AG04450 (cell line): ENCODE results near the gene HMGXB3. TPM values are rescaled to one million over a fixed set of nuclear protein-coding genes. Genes with fewer than 3 reads are reported as not detected.

Experiments used
- CTCF ChIA-PET: fragments of 300-600, 350-600 bp; formaldehyde crosslinking; extraction: SDS; loops from one replicate; lab custom pipeline; 2022; ENCODE audit warnings: antibody characterized with exemption, inconsistent platforms; lab: Charles Lee
- POLR2A ChIA-PET: fragments of 350-600 bp; formaldehyde crosslinking; extraction: SDS; loops from one replicate; lab custom pipeline; 2021; ENCODE audit warnings: antibody characterized with exemption, inconsistent platforms; lab: Yijun Ruan, JAX
- DNase-seq: peaks from one replicate; pipeline ENCODE4 v3.0.0-alpha.2; 2011; ENCODE audit warnings: low read depth, low spot score
- H3K27ac ChIP-seq: one replicate; pipeline ENCODE4 v1.5.1; 2012; ENCODE audit warnings: low read depth, low read length, control low read depth
- H3K27me3 ChIP-seq: one replicate; pipeline ENCODE4 v1.6.0; 2012; ENCODE audit warnings: low read length; ENCODE audit not compliant: control insufficient read depth, insufficient read depth
- H3K4me3 ChIP-seq: 2 replicates; pipeline ENCODE4 v1.5.1; 2011; ENCODE audit warnings: mild to moderate bottlenecking, low read depth, low read length, control low read depth
- H3K9me3 ChIP-seq: 2 replicates; pipeline ENCODE4 v1.5.1; 2012; ENCODE audit warnings: low read length; ENCODE audit not compliant: control insufficient read depth, insufficient read depth
- polyA plus RNA-seq: library from polyadenylated mRNA; depleted of rRNA; stranded (reverse); fragments of >200 nt; gene quantifications from 2 replicates; pipeline ENCODE4 v1.2.3, GENCODE V29; 2011
- TF ChIP-seq, protein P1 (sequence below): IDR thresholded peaks from 2 replicates; pipeline ENCODE4 v1.5.1; 2011; ENCODE audit warnings: low read depth, low read length, control low read depth, inconsistent platforms

Gene HMGXB3
- polyA plus RNA-seq, 1 experiment: 37.0 TPM

GRCh38 chr5:149966946-149967345 lies 33.6 kb upstream of the HMGXB3 start:
- TF ChIP-seq, protein P1, sequence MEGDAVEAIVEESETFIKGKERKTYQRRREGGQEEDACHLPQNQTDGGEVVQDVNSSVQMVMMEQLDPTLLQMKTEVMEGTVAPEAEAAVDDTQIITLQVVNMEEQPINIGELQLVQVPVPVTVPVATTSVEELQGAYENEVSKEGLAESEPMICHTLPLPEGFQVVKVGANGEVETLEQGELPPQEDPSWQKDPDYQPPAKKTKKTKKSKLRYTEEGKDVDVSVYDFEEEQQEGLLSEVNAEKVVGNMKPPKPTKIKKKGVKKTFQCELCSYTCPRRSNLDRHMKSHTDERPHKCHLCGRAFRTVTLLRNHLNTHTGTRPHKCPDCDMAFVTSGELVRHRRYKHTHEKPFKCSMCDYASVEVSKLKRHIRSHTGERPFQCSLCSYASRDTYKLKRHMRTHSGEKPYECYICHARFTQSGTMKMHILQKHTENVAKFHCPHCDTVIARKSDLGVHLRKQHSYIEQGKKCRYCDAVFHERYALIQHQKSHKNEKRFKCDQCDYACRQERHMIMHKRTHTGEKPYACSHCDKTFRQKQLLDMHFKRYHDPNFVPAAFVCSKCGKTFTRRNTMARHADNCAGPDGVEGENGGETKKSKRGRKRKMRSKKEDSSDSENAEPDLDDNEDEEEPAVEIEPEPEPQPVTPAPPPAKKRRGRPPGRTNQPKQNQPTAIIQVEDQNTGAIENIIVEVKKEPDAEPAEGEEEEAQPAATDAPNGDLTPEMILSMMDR: no peak
- no peaks in the 10 kb centered on the region for H3K9me3 ChIP-seq
- no peak overlapping the region for H3K27ac ChIP-seq
- DNase-seq: no peak
- POLR2A ChIA-PET: no interaction called here
- H3K27me3 ChIP-seq: no peaks in the 10 kb centered on the region
- no peak overlapping the region for H3K4me3 ChIP-seq
- CTCF ChIA-PET: interaction anchor here (0.6 to 11.5 kb wide), 7 partner anchors 21 to 133 kb away, joined by 3 to 131 read pairs (median 4); no protein-coding TSS in a partner anchor

DNA sequence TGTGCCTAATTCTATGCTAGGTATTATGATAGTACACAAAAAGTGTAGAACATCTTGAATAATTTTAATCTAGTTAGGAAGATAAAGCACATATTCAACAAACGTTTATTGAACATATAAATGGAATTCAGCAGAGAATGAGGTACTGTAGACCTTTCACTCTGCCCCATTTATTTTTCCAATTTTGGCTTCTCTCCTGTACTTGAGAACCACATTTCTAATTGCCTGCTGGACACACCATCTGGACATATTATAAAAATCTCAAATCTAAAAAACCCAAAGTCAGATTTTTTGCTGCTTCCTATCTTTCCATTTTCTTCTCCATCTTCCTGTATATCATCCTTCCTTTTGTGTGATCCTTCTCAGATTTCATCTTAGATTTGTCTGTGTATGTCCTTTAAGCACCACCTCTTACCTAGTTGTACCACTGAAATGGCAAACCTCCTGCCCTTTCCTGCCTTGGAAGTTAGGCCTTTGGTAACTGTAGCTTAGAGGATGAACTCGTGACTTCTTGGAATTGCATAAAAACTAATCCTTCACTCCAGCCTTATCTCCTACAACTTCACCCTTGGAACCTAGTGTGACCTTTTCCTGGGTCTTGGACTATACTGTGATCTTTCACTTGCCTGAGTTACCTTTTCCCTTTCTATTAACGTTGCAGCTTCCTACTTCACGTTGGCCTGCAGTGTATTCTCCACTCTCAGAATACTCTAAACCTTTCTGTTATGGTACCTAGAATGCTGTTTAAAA lies 31.2 kb upstream of the HMGXB3 start:
- no peak overlapping the region for H3K27ac ChIP-seq
- ChIA-PET POLR2A (no interaction called here), CTCF (interaction anchor here (11.5 kb wide), 1 partner anchor 118 kb away, joined by 131 read pairs; no protein-coding TSS in a partner anchor)
- no peak for DNase-seq
- H3K4me3 ChIP-seq: no peak overlapping the region
- TF ChIP-seq, protein P1: no peak
- H3K27me3 ChIP-seq: no peaks in the 10 kb centered on the region
- no peaks in the 10 kb centered on the region for H3K9me3 ChIP-seq

GRCh38 chr5:149975409-149975808 lies 25.1 kb upstream of the HMGXB3 start:
- no peak overlapping the region for H3K27ac ChIP-seq
- ChIA-PET CTCF (interaction anchor here (0.6 to 3.3 kb wide), 5 partner anchors 13 to 229 kb away, joined by 3 to 16 read pairs (median 4); no protein-coding TSS in a partner anchor), POLR2A (interaction anchor here (1.1 kb wide), 1 partner anchor 13 kb away, joined by 12 read pairs; no protein-coding TSS in a partner anchor)
- H3K4me3 ChIP-seq: no peak overlapping the region
- H3K27me3 ChIP-seq: no peaks in the 10 kb centered on the region
- no peak for DNase-seq
- TF ChIP-seq, protein P1: no peak
- H3K9me3 ChIP-seq: no peaks in the 10 kb centered on the region

GRCh38 chr5:149979896-149980295 lies 20.6 kb upstream of the HMGXB3 start:
- DNase-seq: no peak
- ChIA-PET CTCF (interaction anchor here (1.4 to 5.6 kb wide), 4 partner anchors 11 to 145 kb away, joined by 4 to 25 read pairs (median 20); no protein-coding TSS in a partner anchor), POLR2A (no interaction called here)
- no peaks in the 10 kb centered on the region for H3K9me3 ChIP-seq
- no peaks in the 10 kb centered on the region for H3K27me3 ChIP-seq
- no peak overlapping the region for H3K27ac ChIP-seq
- no peak overlapping the region for H3K4me3 ChIP-seq
- TF ChIP-seq, protein P1: no peak

DNA sequence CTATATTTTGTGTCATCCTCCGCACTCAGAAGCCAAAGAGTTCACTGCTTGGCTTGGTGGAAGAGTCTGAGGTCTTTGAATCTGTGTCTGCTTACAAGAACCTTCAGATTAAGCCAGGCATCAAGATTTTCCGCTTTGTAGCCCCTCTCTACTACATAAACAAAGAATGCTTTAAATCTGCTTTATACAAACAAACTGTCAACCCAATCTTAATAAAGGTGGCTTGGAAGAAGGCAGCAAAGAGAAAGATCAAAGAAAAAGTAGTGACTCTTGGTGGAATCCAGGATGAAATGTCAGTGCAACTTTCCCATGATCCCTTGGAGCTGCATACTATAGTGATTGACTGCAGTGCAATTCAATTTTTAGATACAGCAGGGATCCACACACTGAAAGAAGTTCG lies 19.3 kb upstream of the HMGXB3 start:
- ChIA-PET POLR2A (no interaction called here), CTCF (interaction anchor here (1.4 to 5.6 kb wide), 6 partner anchors 10 to 150 kb away, joined by 4 to 25 read pairs (median 16); no protein-coding TSS in a partner anchor)
- no peak for DNase-seq
- Histone ChIP-seq H3K4me3 (no peak overlapping the region), H3K9me3 (no peaks in the 10 kb centered on the region), H3K27ac (no peak overlapping the region), H3K27me3 (no peaks in the 10 kb centered on the region)
- TF ChIP-seq, protein P1: no peak
